Superior temporal gyrus (tissue), 1 donor: Measurements from ENCODE around the gene TENT5A.
"Not testable (repeated sequence)": the region's sequence is repeated elsewhere in the genome, so short reads cannot be mapped to it uniquely, and the experiment has no call there.

Experiments
- DNase-seq: peaks from one replicate; pipeline ENCODE4 v3.0.0-alpha.2; 2016; ENCODE audit errors: extremely low spot score

Gene TENT5A

DNA sequence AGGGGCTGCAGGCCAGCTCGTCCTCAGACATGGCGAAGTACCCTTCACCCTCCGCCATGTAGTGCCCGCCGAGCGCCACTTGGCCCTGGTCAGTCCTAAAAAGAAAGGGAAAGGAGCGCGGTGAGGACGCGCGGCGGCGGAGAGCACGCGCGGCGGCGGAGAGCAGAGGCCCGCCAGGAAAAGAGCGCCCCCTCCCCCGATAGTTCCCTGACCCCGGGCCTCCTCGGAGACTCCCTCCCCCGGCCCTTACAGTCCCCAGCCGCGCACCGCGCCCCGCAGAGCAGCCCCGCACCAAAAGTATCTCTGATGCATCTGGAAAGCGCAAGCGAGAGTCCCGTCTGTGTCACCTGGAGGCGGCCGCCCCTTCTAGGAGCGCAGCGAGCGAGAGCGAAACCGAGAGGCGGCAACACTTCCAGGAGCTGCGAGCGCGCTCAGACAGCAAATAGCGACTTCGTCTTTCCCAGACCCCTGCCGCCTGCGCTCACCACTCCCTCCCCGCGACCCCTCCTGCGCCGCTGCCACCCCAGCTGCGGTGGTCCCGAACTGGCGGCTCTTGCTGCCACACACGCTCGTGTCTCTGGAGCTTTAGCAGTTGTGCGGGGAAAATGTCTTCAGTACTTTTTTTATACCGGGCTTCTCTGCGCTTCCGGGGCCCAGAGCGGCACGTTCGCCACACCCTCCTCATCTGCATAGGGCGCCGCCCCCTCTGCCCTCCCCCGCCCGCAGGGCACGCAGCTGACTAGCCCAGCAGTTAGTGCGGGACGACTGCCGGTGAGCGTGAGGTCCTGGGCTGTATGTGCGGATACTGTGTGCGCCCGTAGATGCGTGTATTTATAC lies at the start of gene TENT5A:
TENT5A (minus strand) TSS at position 598 of the 837 bp plus-strand sequence; CDS start at position 58, 540 bp downstream.
- DNase-seq = peak; percentile 54

DNA sequence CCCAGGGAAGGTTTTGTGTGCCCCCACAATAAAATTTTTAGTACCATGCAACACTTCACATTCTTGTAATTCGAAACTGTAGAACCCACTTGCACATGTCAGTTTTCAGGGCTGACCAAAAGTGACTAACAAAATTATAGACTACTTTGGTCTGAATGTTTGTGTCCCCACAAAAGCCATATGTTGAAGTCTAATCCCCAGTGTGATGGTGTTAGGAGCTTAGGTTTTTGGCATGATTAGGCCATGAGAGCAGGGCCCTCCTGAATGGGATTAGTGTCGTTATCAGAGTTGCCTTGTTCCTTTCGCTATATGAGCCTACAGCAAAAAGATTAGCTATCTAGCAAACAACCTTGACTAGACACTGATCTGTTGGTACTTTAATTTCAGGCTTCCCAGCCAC lies 49.0 kb upstream of the TENT5A start:
- no peak for DNase-seq

DNA sequence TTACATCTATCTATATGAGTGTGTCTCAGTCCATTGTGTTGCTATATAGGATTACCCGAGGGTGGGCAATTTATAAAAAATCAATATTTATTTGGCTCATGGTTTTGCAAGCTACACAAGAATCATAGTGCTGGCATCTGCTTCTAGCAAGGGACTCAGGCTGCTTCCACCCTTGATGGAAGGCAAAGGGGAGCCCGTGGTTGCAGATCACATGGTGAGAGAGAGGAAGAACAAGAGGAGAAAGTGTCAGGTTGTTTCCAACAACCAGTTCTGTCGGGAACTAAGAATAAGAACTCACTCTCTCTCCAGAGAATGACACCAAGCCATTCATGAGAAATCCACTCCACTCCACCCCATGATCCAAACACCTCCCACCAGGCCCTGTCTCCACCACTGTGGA lies 48.2 kb upstream of the TENT5A start:
- no peak for DNase-seq

DNA sequence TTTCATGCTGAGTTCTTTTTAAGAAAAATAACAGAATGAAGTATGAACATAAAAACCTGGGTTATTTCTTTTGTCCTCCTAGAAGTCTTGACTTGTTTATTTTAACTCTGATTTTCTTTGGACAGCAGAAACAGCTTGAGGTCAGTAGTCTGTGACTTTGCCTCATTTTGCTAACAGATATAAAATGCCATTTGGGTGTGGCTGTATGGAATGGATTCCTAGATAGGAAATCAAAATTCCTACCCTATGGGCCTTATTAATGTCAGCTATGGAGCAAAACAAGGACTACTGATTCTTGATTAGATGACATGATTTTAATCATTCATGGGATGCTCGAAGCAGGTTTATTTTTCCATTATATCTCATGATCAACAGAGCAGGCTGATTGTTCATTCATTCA lies 46.8 kb upstream of the TENT5A start:
- no peak for DNase-seq

DNA sequence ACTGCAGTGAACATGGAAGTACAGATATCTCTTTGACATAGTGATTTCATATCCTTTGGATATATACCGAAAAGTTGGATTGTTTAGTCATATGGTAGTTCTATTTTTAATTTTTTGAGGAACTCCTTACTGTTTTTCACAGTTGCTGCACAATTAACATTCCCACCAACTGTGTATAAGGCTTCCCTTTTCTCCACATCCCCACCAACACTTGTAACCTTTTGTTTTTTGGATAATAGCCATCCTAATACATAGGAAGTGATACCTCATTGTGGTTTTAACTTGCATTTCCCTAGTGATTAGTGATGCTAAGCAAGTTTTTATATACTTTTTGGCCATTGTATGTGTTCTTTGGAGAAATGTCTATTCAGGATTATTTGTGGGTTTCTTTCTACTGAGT lies 45.1 kb upstream of the TENT5A start:
- DNase-seq = no peak

DNA sequence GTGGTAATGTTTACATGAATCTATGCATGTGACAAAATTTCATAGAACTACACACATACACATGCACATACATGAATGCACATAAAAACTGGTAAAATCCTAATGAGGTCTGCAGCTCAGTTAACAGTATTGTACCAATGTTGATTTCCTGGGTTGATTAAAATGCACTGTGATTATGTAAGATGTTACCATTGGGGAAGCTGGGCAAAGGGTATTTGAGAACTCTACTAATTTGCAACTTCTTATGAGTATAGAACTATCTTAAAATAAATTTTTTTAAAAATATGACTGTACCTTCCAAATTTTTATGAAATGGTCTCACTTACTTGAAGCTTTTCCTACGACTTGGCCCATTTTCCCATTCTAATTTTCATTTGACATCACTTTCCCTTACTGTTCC lies 43.4 kb upstream of the TENT5A start:
- DNase-seq = no peak

DNA sequence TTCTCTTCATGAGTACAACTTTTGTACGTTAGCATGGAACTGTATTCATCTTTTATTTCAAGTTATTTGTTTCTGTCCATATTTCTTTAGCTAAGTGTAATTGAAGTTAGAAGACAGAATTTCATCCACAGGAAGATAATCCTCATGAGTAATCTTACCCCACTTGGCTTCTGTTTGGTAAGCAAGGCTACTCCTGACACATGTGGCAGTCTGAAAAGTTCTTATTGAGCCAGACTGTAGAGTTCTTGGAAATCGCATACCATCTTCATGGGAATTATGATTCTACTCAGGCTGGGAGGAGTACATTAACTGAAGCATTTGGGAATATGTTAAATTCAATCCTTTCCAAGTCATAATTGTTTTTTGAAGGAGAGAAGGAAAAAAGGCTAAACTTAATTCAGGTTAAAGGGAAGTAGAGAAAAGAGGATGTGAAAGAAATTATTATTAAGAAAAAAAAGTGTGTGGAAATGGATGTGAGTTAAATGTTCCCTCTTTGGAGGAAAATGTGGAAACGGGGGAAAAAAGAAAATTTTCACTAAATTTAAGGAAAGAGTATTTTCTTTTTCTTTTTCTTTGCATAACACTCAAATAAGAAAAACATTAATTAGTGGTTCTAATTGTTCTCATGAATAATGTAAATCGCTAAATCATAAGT lies 41.5 kb upstream of the TENT5A start:
- DNase-seq = no peak

DNA sequence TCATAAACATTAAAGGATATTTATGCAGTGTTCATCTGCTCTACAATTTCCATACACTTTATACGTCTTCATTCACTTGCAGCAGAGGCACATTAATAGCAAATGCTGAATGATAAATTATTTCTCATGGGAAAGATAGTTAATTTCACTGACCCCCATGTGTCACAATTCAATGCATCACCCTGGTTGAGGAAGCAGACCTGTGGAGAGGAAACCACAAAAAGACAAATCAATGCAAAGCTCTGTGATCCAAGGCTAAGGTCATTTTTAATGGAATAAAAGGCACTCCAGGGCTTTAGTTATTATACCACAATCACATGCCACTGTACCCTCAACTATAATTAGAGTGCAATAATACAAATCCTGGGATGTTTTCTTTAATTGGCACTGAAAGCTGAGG lies 40.3 kb upstream of the TENT5A start:
- DNase-seq = no peak

DNA sequence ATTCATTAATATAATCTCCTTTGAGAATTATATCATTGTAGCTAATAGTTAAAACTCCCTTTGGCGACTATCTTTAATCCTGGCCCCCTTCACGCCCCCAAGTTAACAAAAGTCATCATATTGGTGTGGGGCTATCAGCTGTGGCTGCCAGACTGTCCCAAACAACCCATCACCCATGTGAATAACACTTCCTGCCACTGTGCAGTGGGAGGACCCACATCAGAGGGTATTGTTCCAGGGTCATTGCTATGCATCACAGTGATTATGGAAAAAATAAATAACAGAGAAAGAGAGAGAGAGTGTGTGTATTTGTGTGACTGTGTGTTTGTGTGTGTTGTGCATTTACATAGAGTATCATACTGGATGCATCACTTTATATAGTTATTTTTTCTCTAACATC lies 39.3 kb upstream of the TENT5A start:
- DNase-seq = no peak

DNA sequence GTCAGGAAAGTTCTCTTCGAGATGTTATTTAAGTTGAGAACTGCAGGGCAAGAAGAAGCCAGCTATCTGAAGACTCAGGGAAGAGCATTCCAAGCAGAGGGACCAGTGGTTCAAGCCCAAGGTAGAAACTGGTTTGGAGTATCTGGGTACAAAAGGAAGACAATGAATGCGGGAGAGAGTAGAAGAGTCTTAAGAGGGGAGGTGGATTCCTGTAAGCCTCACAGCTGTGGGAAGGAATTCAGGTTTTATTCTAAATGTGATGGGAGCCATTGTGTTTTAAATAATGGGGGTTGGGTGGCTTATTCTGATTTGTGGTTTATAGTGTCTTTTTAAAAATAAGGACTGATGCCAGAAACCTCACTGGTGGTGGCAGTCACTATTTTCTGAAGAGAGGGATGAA lies 37.6 kb upstream of the TENT5A start:
- DNase-seq = no peak

DNA sequence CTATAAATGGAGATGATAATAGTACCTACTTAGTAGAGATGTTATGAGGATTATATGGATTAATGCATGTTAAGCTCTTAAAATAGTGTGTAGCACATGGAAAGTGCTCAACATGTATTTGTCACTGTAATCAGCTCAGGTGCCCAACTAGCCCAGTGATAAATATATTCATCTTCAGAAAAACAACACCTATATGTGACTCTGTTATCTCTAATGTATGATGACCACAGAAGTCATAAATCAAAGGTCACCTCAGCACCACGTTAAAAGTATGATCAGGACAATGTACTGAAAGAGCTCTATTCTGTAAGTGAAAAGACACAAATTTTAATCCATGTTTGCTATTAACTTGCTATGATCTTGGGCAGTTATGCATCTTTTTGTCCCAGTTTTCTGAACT lies 36.8 kb upstream of the TENT5A start:
- no peak for DNase-seq

DNA sequence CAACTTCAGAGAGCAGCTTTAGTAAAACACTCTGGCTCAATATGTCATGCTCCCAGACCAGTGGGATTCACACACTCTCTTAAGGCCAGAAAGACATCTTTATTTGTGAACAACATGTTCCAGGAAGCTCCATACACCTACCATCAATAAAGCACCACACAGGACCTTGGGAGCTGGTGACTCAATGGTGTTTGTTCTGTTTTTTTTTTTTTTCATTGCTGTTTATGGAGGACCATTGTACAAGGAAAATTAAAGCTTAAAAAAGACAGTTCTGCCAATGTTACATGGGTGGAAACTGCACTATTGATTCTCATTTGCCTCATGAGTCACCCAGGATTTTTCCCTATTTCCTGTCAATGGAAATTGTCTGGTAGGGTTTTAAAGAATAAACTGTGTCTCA lies 36.3 kb upstream of the TENT5A start:
- no peak for DNase-seq

DNA sequence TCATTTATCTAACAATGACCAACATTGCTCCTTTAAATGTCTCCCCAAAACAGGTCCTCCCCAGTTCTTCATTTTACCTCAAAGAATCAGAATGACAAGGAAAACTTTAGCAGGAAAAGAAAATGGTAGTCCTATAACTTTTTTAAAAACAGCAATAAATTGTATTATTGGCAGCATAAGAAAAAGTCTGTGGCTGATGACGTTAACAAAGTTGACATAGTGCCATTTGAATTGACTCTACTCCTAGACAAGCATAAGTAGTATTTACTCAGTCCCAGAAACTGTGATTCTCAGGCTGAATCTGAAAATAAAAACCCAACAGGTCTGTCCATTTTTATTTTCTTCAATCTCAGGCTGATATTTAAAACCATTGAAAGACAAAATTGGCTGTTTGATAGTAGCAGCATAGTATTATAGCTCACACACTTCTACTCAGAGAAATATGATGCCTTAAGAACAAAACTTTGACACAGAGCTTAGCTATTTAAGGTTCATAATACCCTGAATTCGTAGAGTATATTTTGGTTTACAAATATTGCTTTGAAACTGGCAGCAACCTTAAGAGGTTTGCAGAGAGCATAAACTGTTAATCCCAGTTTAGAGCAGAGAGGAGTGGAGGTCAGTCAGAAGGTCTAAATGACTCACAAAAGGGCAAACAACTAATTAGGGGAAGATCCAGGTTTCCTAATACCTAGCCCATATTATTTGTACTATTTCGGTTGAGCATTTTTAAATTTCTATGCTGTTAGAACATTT lies 35.0 kb upstream of the TENT5A start:
- DNase-seq = no peak

DNA sequence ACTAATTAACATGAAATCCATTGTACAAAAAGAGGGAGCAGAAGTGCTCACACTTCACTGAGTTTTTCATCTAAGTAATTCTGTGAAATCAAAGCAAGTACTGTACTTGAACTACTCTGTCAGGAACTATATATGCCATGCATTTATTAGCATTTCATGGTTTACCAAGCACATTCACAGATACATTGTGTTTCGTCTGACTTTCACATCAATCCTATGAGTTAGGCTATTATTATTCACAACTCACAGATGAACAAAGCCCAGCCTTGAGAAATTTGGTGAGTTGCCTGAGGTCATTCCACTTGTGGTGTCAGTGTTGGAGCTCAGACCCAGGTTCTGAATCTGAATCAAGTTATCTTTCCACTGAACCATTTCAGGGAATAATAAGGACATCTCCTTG lies 33.7 kb upstream of the TENT5A start:
- no peak for DNase-seq

DNA sequence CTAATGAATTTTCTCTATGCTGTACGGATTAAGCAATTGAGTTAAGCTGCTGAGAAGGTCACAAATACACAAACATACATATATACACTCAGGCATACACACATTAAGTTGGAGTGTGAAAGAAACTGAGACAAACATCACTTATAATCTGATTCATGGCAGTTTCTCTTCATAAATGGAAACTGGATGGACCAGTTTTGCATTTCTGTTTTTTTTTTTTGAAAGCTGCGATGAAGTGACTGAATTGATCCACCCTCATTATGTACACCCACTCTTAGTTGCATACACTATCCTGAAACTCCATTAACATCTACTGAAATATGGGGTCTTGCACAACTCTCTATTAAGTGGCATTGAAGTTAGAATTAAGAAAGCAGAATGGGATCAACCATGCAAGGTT lies 32.9 kb upstream of the TENT5A start:
- no peak for DNase-seq

DNA sequence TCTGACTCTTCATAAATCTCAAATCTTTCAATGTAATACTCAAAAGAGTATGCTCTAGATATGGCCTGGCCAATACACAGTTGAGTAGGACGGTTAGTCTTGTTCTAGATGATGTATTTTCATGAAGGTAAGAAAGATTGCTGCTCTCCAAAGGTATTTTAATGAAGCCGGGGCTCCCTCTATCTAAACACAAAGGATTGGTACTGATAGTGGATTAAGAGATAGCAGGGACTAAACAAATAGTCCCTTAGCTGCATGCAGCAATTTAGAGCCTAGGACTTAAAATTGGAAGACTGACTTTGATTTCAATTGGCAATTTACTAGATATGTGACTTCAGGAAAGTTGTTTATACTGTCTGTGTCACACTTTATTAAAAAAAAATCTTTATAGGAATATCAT lies 31.4 kb upstream of the TENT5A start:
- no peak for DNase-seq

DNA sequence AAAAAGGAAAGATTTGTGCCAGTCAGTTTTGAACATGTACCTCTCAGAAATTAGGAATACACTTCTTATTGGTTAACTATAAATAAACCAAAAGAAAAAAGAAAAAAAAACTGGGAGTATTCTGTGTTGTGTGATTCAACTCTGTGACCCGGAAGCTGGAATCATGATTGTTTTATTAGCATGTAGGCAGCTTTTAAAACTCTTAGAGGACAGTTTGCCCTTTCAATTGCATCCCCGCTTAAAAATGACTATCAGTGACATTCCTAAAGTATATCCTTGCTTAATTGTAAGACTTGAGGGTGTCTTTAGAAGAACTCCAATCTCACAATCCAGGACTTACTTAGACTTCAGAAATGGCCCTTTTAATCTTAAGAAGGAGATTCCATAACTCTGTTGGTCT lies 29.1 kb upstream of the TENT5A start:
- no peak for DNase-seq

DNA sequence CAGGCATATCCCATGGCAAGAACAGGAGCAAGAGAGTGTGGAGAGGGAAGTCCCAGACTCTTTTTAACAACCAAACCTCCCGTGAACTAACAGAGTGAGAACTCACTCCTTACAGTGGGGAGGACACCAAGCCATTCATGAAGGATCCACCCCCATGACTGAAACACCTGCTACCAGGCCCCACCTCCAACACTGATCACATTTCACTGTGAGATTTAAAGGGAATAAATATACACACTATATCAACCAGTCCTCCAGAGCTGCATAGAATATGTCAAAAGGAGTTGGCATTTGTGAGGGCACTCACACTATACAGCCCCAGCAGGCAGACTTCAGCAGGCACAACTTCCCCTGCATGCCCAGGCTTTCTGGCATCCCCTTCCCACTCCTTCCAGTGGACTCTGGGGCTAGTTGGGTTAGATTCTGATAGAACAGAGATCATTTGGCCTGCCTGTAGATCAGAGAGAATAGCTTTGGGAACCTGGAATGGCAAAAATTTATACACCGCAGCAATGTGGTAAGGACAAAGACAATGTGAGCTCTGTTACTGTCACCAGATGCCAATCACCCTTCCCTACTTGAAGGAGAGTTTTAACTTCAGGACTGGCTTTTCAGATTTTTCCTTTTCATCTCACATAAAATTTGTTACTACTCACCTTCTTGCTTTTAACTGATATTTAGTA lies 25.2 kb upstream of the TENT5A start:
- DNase-seq = no peak

DNA sequence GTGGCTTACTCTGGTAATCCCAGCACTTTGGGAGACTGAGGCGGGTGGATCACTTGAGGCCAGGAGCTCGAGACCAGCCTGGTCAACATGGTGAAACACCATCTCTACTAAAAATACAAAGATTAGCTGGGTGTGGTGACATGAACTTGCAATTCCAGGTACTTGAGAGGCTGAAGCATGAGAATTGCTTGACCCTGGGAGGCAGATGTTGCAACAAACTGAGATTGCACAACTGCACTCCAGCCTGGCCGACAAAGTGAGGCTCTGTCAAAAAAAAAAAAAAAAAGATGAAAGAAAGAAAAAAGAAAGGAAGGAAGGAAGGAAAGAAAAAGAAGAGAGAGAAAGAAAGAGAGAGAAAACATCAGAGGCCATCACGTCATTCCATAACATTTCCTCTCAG lies 23.7 kb upstream of the TENT5A start:
- not testable (repeated sequence) for DNase-seq

DNA sequence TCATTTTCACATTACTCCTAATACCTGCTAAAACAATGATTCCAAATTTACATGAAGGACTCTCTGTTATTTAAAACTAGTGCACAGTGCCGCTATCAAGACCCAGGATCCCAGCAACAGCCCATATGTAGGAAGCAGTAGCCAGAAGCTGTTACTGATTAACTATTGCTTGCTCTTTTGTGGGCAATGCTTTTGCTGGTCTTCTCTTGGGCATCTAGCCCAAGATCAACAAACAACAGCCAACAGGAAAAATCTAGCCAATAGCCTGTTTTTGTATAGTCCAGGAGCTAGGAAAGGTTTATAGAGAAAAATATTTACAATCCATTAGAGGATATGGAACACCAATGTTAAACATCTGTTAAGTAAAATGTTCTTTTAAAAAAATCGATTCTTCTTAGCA lies 22.1 kb upstream of the TENT5A start:
- DNase-seq = no peak

DNA sequence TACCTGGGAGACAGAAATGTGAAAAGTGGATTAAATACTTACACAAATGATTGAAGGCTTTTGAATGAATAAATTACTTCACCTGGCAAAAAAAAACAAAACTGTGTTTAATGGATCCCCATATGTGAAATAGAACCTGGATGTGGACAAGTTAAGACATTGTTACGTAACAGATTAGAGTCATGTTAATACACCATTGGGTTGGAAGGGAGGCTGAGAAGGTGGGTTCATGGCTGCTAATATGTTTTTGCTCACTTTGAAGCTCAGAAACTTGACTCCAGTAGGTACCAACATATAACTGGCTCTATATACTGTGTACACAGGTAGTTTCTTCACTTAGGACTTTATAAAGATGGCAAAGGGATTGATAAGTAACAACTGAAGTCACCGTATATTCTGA lies 21.4 kb upstream of the TENT5A start:
- DNase-seq = no peak

DNA sequence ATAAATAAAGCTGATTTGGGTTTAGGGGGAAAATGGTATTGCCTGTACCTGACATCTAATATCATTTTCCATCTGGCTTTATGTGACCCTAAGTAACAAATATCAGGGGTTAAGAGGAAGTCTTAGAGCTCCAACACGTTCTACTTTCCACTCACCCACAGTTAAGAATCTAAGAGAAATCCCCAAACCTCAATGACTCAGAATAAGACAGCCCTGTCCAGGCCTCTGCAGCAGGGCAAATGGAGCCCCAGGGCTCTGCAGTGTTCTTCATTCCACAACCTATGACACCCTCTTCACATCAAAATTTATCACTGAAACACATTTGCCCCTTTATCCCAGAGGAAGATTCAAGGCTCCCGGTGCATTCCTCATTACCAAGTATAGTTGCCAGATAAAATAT lies 20.3 kb upstream of the TENT5A start:
- no peak for DNase-seq
